ENCODE data around the gene SCAMP5.

The SCAMP5 gene

DNA sequence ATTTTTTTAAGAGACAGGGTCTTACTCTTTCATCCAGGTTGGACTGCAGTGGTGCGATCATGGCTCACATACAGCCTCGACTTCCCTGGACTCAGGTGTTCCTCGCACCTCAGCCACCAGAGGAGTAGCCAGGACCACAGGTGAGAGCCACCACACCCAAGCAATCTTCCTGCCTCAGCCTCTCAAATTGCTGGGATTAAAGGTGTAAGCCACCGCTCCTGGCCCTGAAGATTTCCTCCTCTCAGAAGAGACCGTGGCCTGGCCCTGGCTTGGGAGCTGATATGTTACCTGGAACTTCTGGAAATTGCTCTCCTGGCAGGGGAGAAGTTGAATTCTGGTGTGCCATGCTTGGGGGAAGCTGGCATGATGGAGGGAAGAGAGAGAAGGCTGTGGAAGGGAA lies 64.2 kb downstream of the SCAMP5 start:
- in situ Hi-C loops (cut with HindIII; ENCODE audit: low pct_ligation_motif_present, low pct_unique_long_range_greater_than_20kb, low sequenced_read_pairs) = no loop called here
- no peak for DNase-seq

DNA sequence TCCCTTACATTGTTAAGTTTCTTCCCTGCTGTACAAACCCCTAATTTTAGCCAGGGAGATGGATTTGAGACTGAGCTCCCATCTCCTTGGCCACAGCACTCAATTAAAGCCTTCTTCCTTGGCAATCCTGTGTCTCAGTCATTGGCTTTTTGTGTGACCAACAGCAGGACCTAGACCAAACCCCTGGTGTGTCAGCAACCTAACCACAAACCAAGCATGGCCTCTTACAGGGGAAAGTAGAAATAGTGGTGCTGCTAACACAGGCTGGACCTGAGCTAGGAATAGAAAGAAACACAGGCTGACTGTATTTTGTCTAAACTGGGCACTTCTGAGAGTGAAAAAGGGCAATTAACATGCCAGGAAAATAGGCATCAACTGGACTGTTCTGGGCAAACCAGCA lies 65.9 kb downstream of the SCAMP5 start:
- in situ Hi-C loops (cut with HindIII; ENCODE audit: low pct_ligation_motif_present, low pct_unique_long_range_greater_than_20kb, low sequenced_read_pairs) = no loop called here
- DNase-seq = no peak

DNA sequence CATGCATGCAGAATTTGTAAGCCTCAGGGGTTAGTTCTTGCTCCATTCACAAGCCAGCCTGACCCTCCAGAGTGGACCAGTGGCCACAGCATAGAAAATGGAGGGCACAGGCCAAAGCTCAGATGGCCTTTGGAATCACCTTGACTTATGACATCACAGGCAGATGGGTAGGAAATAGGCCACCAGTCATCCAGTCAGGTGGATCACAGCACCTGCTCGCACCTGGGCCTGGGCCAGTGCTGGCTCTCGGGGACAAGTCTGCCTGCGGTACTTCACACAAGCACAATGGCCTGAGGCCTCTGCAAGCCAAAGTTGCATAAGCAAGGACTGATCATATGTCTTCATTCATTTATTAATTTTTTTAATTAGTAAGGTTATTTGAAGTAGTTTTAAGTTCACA lies 67.3 kb downstream of the SCAMP5 start:
- in situ Hi-C loops (cut with HindIII; ENCODE audit: low pct_ligation_motif_present, low pct_unique_long_range_greater_than_20kb, low sequenced_read_pairs) = no loop called here
- no peak for DNase-seq

DNA sequence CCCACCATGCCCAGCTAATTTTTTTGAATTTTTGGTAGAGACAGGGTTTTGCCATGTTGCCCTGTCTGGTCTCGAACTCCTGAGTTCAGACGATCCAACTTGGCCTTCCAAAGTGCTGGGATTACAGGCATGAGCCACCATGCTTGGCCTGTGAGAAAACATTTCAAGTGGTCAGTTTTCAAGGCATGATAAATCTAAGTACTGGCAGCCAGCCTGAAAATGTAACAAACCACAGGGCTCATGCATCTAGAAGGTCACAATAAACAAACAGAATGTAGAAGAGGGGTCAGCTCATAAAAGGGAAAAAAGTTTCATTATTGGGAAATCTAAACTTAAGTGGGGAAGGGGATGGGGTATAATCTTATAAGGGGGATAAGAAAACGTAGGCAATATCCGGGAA lies 68.0 kb downstream of the SCAMP5 start:
- no peak for DNase-seq
- in situ Hi-C loops (cut with HindIII; ENCODE audit: low pct_ligation_motif_present, low pct_unique_long_range_greater_than_20kb, low sequenced_read_pairs) = no loop called here

DNA sequence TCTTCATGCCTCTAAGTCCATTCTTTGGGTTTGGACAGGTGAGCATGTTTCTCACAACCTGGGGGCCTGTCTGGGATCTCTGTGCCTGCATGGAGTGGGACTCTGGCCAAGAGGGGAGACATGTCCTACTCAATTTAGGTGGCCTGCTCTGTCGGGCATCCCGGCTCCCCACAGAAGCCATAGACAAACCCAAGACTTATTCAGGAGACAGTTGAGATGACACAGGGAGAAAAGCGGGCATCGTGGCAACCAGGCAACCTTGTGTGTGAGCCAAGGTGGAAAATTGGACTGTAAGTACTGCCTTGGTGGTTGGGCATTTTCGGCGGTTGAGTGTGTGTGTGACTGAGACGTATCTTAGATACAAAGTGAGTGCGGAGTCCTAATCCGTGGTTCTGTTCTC lies 68.5 kb downstream of the SCAMP5 start:
- DNase-seq = no peak
- in situ Hi-C loops (cut with HindIII; ENCODE audit: low pct_ligation_motif_present, low pct_unique_long_range_greater_than_20kb, low sequenced_read_pairs) = no loop called here

DNA sequence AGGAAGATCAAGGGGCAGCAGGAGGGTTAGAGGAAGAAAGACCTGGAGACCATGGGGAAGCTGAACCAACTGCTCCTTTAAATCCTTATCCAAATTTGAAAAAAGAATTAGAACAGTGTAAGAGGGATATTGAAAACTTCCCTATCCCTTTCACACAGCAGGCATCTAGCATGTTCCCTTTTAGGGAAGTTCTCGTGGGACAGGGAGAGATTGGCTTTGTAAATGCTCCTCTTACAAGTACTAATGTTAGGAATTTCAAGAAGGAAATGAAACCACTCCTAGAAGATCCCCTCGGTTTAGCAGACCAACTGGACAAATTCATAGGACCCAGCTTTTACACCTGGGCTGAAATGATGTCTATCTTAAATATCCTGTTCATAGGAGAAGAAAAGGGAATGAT lies 69.5 kb downstream of the SCAMP5 start:
- in situ Hi-C loops (cut with HindIII; ENCODE audit: low pct_ligation_motif_present, low pct_unique_long_range_greater_than_20kb, low sequenced_read_pairs) = no loop called here
- no peak for DNase-seq

DNA sequence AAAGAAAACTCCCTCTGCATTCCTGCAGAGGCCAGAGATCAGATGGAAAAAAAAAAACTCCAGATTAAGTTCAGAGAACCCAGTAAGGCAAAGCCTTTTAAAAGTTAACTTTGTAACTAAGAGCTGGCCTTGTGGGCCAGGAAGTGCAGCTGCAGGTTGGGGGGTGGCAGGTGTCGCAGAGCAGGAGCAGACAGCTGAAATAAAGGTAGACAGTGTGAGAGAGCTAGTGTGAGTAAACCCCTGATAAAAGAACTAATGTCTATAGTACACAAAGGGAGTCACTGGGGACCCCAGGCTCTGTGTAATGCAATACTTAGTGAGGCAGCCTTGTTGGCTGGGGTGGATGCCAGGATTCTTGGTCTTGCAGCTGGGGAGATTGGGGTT lies 70.1 kb downstream of the SCAMP5 start:
- in situ Hi-C loops (cut with HindIII; ENCODE audit: low pct_ligation_motif_present, low pct_unique_long_range_greater_than_20kb, low sequenced_read_pairs) = no loop called here
- no peak for DNase-seq

DNA sequence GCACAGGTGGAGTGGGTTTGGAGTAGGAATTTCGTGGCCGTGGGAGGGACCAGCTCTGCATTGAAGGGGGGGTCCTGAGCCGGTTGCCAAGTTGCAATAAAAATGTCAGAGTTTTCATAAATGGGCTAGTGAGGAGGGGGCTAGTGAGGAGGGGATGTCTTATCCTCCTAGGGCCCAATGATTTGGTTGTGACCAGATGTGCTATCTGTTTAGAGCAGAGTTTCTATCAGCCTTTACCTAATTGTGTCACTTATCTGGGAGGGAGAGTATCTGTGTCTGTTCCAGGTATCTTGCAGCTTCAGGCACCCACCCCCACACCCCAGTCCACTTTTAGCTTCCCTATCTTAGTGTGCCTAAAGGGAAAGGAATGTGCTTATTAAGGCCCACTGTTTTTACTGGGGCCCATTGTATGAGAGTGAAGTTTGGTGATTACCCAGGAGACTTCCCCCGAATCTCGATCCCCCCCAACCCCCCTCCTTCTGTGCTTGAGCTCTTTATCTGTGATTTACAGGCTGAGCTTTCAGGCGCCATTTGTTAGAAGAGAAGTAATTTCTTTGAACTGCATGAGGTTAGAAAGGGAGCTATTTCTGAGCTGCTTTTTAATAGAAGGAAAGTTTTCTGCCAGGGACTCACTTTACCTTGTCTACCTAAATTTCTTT lies 70.6 kb downstream of the SCAMP5 start:
- in situ Hi-C loops (cut with HindIII; ENCODE audit: low pct_ligation_motif_present, low pct_unique_long_range_greater_than_20kb, low sequenced_read_pairs) = no loop called here
- DNase-seq = no peak

DNA sequence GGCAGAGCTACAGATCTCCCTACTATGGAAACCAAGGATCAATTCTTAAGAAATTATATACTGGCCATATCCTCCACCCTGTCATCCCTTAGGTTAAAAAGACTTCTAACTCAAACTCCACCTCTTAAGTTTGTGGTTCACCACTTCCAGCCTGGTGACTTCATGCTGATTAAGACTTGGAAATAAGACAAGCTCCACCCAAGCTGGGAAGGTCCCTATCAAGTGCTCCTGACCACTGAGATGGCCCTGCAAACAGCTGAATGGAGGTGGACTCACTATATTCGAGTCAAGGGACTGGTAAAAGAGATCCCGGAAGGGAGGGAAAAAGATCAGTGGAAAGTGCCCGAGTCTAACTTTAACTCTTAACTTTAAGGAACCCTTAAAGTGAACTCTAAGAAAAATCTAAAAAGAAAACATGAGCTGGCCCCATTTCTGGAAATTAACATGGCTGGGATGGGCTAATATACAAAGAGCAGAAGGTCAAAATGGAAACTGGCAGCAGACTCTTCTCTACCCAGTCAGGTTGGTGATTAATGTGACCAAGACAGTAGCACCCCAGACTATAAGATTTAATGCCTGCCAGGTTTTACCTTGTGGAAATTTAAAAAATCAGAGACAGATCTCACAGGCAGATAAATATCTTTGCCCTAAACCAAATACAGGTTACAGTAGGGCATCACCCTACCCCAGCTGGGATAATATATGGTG lies 71.9 kb downstream of the SCAMP5 start:
- in situ Hi-C loops (cut with HindIII; ENCODE audit: low pct_ligation_motif_present, low pct_unique_long_range_greater_than_20kb, low sequenced_read_pairs) = no loop called here
- peak; percentile 11 for DNase-seq

DNA sequence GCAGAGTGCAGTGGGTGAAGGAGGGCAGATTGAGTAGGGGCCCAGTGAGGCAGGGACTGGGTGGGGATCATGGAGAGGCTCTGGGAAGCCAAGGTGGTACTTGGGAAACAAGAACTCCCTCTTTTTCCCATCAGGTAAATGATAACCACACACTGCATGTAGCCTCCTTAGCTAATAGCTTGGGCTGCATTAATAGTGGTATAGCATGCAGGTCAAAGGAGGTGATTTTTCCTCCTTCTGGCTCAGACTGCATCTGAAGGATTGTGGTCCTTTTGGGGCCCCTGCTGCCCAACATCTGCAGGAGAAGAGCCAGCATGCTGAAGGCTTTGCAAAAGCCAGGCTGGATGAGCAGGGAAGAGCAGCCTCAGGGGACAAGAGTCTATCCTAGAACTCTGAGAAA lies 73.4 kb downstream of the SCAMP5 start:
- DNase-seq = no peak
- in situ Hi-C loops (cut with HindIII; ENCODE audit: low pct_ligation_motif_present, low pct_unique_long_range_greater_than_20kb, low sequenced_read_pairs) = no loop called here

DNA sequence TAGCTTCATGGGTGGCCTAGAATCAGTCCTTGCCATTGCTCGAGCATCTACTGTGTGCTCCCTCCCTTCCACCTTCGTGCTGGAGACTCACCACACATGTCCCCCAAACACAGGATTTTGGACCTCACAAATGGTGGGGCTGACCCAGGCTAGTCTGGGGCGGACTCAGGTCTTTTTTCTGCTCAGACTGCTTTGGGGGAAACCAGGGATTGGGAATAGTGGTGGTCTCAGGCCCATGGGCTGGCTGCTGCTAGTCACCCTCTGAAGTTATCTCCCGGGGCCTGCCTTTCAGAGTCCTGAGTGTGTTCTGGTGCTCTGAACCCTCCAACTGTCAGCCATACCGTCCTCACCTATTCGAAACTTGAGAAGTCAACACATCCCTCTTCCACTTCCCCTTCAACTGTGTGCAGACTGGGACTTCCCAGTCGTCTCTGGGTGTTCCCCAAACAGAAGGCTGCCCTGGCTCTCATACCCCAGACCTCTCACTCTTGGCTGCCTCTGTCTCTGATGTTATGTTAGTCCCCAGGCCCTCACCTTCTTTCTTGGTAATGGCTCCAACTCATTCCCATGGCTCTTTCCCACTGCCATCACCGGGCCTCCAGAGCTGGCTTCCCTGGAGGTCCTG lies 74.0 kb downstream of the SCAMP5 start:
- no peak for DNase-seq
- in situ Hi-C loops (cut with HindIII; ENCODE audit: low pct_ligation_motif_present, low pct_unique_long_range_greater_than_20kb, low sequenced_read_pairs) = no loop called here

DNA sequence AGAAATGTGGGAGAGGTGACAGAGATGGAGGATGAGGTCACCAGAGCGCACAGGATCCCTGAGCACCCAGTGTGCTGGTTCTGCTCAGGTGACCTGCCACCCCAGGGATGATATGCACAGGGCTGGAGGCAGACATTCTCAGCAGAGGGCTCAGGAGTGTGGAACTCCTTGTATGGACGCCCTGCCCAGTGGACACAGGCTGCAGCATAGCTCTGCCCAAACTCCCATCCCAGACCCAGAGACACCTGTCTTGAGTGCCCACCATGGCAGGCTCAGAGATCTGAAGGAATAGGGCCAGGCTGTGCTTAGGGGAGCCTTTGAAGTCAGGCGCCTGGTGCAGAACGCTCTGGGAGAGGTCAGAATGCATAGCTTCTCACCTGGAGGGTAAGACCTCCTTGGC lies 75.3 kb downstream of the SCAMP5 start:
- in situ Hi-C loops (cut with HindIII; ENCODE audit: low pct_ligation_motif_present, low pct_unique_long_range_greater_than_20kb, low sequenced_read_pairs) = no loop called here
- no peak for DNase-seq
